Testis (tissue), 3 donors: ENCODE results near the gene SINHCAF. TPM values are rescaled to one million over a fixed set of nuclear protein-coding genes. Genes with fewer than 3 reads are reported as not detected.

Experiments used
- DNase-seq: peaks from one replicate; pipeline ENCODE4 v3.0.0-alpha.2; 2019
- H3K27ac ChIP-seq, 2 donors: fragments of 200-600 bp; sonication (generic); one replicate each; pipeline ENCODE4 v1.5.1; 2019
- H3K27me3 ChIP-seq: fragments of 200-600 bp; sonication (generic); one replicate; pipeline ENCODE4 v1.5.1; 2019
- H3K36me3 ChIP-seq: fragments of 200-600 bp; sonication (generic); one replicate; pipeline ENCODE4 v1.5.1; 2017; ENCODE audit warnings: low read depth; ENCODE audit errors: missing control alignments
- H3K4me1 ChIP-seq: fragments of 200-600 bp; sonication (generic); one replicate; pipeline ENCODE4 v1.5.1; 2019
- H3K4me3 ChIP-seq, 2 donors: fragments of 200-600 bp; sonication (generic); one replicate each; pipeline ENCODE4 v1.5.1; 2017 to 2019
- H3K9me3 ChIP-seq: fragments of 200-600 bp; sonication (generic); one replicate; pipeline ENCODE4 v1.5.1; 2017
- CTCF ChIP-seq, 3 experiments: fragments of 450-650 bp in 2 of 3; fragments of 200-600 bp in 1 of 3; sonication (generic) in 1 of 3; IDR thresholded peaks; one replicate each; pipeline ENCODE4 v1.5.1; 2016 to 2019; ENCODE audit warnings: antibody characterized with exemption in 3 of 3, mild to moderate bottlenecking in 2 of 3, moderate library complexity in 1 of 3
- POLR2A ChIP-seq: fragments of 450-650 bp; IDR thresholded peaks from one replicate; pipeline ENCODE4 v1.6.1; 2017; ENCODE audit warnings: antibody characterized with exemption, mild to moderate bottlenecking, moderate library complexity
- WGBS, 2 donors: methylation state at CpG; one replicate each; pipeline ENCODE4 v1.1.5; 2018; 5-methylcytosine and 5-hydroxymethylcytosine counted together
- intact Hi-C: fragments of 100-400 bp; cut with DNase I; formaldehyde crosslinking; loops from one replicate; pipeline ENCODE4 v1.15.1; 2023; ENCODE audit warnings: low total_unique reads
- polyA plus RNA-seq: library from polyadenylated mRNA; stranded (reverse); fragments of 350-450 nt; fragmentation: Illumina TruSeq; extraction: RNeasy Lipid Tissue Mini Kit (QIAGEN cat#74804); gene quantifications from one replicate; pipeline ENCODE4 v1.2.3, GENCODE V29; 2014; ENCODE audit warnings: low read depth, low replicate concordance; ENCODE audit not compliant: insufficient read depth
- total RNA-seq, 2 donors: library from RNA; depleted of rRNA; stranded (reverse); fragments of >200 nt; gene quantifications; one replicate each; pipeline ENCODE4 v1.2.3, GENCODE V29; 2016

SINHCAF gene
- total and polyA plus RNA-seq, 3 donors from 2014 or later = 45.2 to 47.9 (median 46.8) TPM

GRCh38 chr12:31312431-31312830 is 13.5 kb downstream of the SINHCAF start:
- DNase-seq = no peak
- no peaks in the 10 kb centered on the region for H3K9me3 ChIP-seq
- no peak for TF ChIP-seq POLR2A
- no peak for TF ChIP-seq CTCF (IDR thresholded peaks at IDR 0.05)
- H3K27ac ChIP-seq = no peak overlapping the region
- 97 to 100% methylated on average over 1 of the region's 1 CpG for WGBS, 2 donors
- no peaks in the 10 kb centered on the region for H3K36me3 ChIP-seq
- peaks cover 8% of the 10 kb centered on the region for H3K4me1 ChIP-seq
- intact Hi-C loops = no loop called here
- H3K27me3 ChIP-seq = no peaks in the 10 kb centered on the region
- H3K4me3 ChIP-seq = no peak overlapping the region

- TF ChIP-seq POLR2A (no peak), CTCF (IDR thresholded peaks at IDR 0.05) (no peak)
- no peaks in the 10 kb centered on the region for H3K27me3 ChIP-seq
- H3K9me3 ChIP-seq = no peaks in the 10 kb centered on the region
- no peak for DNase-seq
- H3K4me1 ChIP-seq = peaks cover 7% of the 10 kb centered on the region
- no peak overlapping the region for H3K4me3 ChIP-seq
- H3K27ac ChIP-seq = no peak overlapping the region
- H3K36me3 ChIP-seq = no peaks in the 10 kb centered on the region
- intact Hi-C loops = no loop called here
- WGBS, 2 donors = 86 to 97% methylated on average over 2 of the region's 2 CpGs
These were observed 14.2 kb downstream of the SINHCAF start for GRCh38 chr12:31311634-31312258.

GRCh38 chr12:31310488-31310887 is 15.5 kb downstream of the SINHCAF start:
- Histone ChIP-seq H3K27ac (no peak overlapping the region), H3K4me1 (peaks cover 4% of the 10 kb centered on the region), H3K36me3 (no peaks in the 10 kb centered on the region), H3K4me3 (no peak overlapping the region), H3K9me3 (no peaks in the 10 kb centered on the region), H3K27me3 (no peaks in the 10 kb centered on the region)
- TF ChIP-seq CTCF (IDR thresholded peaks at IDR 0.05) = no peak
- TF ChIP-seq POLR2A = no peak
- DNase-seq = no peak
- 86 to 93% methylated on average over 2 of the region's 2 CpGs for WGBS, 2 donors
- intact Hi-C loops = no loop called here

- DNase-seq = no peak
- H3K9me3 ChIP-seq = no peaks in the 10 kb centered on the region
- no peak for TF ChIP-seq POLR2A
- 83 to 94% methylated on average over 1 of the region's 1 CpG for WGBS, 2 donors
- H3K36me3 ChIP-seq = no peaks in the 10 kb centered on the region
- H3K4me3 ChIP-seq = no peak overlapping the region
- no peaks in the 10 kb centered on the region for H3K27me3 ChIP-seq
- intact Hi-C loops = no loop called here
- no peak overlapping the region for H3K27ac ChIP-seq
- H3K4me1 ChIP-seq = no peaks in the 10 kb centered on the region
These were observed 16.7 kb downstream of the SINHCAF start for GRCh38 chr12:31309279-31309678.

- no peak for TF ChIP-seq POLR2A
- no peak for TF ChIP-seq CTCF (IDR thresholded peaks at IDR 0.05)
- WGBS, 2 donors = 92 to 95% methylated on average over 7 of the region's 7 CpGs
- no peak for DNase-seq
- intact Hi-C loops = no loop called here
- no peaks in the 10 kb centered on the region for H3K4me1 ChIP-seq
- H3K4me3 ChIP-seq = no peak overlapping the region
- H3K27me3 ChIP-seq = no peaks in the 10 kb centered on the region
- H3K27ac ChIP-seq = no peak overlapping the region
- H3K36me3 ChIP-seq = no peaks in the 10 kb centered on the region
- H3K9me3 ChIP-seq = no peaks in the 10 kb centered on the region
These were observed 17.8 kb downstream of the SINHCAF start for GRCh38 chr12:31308116-31308515.
